ENCODE results near the gene LAMB1.

LAMB1 gene

DNA sequence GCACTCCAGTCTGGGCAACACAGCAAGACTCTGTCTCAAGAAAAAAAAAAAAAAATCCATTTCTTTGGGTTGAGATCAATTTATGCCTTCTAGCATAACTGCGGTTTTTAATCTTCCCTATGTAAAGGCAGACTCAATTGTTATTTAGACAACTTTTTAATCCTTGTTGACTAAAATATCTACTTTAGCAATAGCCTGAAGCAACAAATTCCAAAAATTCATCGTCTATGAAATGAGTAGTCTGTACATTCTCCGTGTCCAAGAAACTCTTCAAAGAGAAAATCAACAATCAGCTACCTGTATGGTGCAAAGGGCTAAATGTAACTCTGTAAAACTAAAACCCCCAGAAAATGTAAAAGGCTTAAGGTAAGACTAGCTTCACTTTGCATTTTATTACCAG is 22.8 kb downstream of the LAMB1 start:
- DNase-seq = no peak
- TF ChIP-seq POLR2A (IDR thresholded peaks at IDR 0.05; ENCODE audit: low read length) (no peak), GATA1 (IDR thresholded peaks at IDR 0.05; ENCODE audit: low read depth, low read length) (no peak)

- DNase-seq = no peak
- no peak for TF ChIP-seq POLR2A (IDR thresholded peaks at IDR 0.05; ENCODE audit: low read length)
- no peak for TF ChIP-seq GATA1 (IDR thresholded peaks at IDR 0.05; ENCODE audit: low read depth, low read length)
Observed at GRCh38 chr7:107978815-107979408, 24.0 kb downstream of the LAMB1 start.

GRCh38 chr7:107977048-107977447 is 25.9 kb downstream of the LAMB1 start:
- no peak for DNase-seq
- no peak for TF ChIP-seq GATA1 (IDR thresholded peaks at IDR 0.05; ENCODE audit: low read depth, low read length)
- TF ChIP-seq POLR2A (IDR thresholded peaks at IDR 0.05; ENCODE audit: low read length) = no peak

- no peak for TF ChIP-seq GATA1 (IDR thresholded peaks at IDR 0.05; ENCODE audit: low read depth, low read length)
- no peak for TF ChIP-seq POLR2A (IDR thresholded peaks at IDR 0.05; ENCODE audit: low read length)
- DNase-seq = no peak
Observed at GRCh38 chr7:107976620-107977019, 26.3 kb downstream of the LAMB1 start.

DNA sequence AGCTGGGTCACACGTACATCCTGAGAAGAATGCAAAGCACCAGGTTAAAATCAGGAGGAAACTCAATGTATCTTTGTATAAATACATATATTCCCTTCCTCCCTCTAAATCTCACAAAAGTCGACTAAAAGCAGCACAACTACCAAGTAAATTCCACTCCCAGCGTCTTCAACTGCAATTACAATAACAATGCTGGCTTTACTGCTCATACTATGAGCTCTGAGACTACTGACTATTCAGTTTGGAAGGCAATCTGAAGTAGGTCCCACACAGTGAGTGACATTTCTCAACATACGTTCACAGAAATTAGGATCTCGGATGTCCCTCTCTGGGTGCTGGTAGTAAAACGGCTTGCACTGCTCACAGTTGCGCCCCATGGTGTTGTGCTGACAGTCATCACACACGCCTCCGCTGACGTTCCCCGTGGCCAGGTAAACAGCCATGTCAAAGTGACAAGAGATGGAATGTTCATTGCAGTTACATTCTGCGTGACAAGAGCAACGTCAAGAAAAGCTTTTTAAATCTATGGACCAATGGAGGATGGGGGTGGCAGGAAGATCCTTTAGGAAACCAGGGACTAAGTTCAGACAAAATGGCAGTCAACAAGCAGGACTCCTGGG is 27.5 kb downstream of the LAMB1 start:
- TF ChIP-seq GATA1 (IDR thresholded peaks at IDR 0.05; ENCODE audit: low read depth, low read length) (no peak), POLR2A (IDR thresholded peaks at IDR 0.05; ENCODE audit: low read length) (no peak)
- DNase-seq = no peak

DNA sequence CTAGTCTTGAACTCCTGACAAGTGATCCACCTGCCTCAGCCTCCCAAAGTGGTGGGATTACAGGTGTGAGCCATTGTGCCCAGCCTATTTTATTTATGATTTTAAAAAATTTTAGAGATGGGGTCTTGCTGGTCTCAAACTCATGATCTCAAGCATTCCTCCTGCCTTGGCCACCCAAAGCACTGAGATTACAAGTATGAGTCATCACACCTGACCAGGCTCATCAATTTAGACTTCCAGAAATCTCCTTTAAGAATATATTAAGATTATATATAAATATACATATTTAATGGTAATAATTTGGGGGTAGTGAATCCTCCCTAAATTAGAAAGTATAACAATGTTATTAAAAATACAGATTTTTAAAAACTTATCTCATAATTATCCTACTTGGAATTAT is 29.1 kb downstream of the LAMB1 start:
- TF ChIP-seq GATA1 (IDR thresholded peaks at IDR 0.05; ENCODE audit: low read depth, low read length) = no peak
- no peak for TF ChIP-seq POLR2A (IDR thresholded peaks at IDR 0.05; ENCODE audit: low read length)
- no peak for DNase-seq

DNA sequence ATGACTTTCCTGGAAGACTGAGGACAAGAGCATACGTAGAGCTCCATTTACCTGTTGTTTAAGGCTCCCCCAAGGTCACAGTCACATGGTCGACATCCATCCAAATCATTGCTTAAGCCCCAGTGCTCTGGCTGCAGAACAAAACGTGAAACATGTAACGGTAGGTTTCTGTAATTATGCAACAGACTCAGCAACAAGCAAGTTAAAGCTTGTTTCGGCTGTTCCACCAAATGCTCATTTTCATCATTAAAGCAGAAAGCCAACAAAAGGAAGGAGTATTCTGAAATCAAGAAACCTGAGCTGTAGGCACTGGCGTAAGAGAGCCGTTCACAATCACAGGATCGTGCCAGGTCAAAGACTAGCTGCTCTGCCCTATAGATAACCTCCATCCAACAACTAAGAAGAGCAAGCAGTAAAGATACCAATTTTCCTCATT is 30.0 kb downstream of the LAMB1 start:
- TF ChIP-seq GATA1 (IDR thresholded peaks at IDR 0.05; ENCODE audit: low read depth, low read length) = no peak
- no peak for TF ChIP-seq POLR2A (IDR thresholded peaks at IDR 0.05; ENCODE audit: low read length)
- DNase-seq = no peak

GRCh38 chr7:107972075-107972482 is 30.9 kb downstream of the LAMB1 start:
- TF ChIP-seq POLR2A (IDR thresholded peaks at IDR 0.05; ENCODE audit: low read length) (no peak), GATA1 (IDR thresholded peaks at IDR 0.05; ENCODE audit: low read depth, low read length) (no peak)
- no peak for DNase-seq

DNA sequence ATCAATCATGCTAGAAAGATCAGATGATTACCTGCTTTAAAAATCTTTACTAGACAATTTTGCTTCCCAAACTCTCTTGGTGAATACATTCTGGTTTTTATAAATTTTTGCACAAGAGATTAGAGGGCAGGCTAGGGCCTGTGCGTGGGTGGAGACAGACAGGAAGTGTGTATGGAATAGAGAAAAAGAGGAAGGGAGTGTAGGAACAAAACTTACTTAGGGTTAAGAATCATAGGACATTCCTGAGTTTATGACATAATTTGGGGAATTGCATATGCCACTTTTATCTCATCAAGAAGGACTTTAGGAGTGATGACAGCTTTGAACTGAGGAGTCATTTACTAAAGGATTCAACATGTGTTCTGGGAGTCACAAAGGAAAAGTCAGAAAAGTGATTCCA is 31.3 kb downstream of the LAMB1 start:
- no peak for TF ChIP-seq GATA1 (IDR thresholded peaks at IDR 0.05; ENCODE audit: low read depth, low read length)
- TF ChIP-seq POLR2A (IDR thresholded peaks at IDR 0.05; ENCODE audit: low read length) = no peak
- no peak for DNase-seq

- TF ChIP-seq GATA1 (IDR thresholded peaks at IDR 0.05; ENCODE audit: low read depth, low read length) (no peak), POLR2A (IDR thresholded peaks at IDR 0.05; ENCODE audit: low read length) (no peak)
- no peak for DNase-seq
Observed at GRCh38 chr7:107971100-107971499, 31.9 kb downstream of the LAMB1 start.

- TF ChIP-seq POLR2A (IDR thresholded peaks at IDR 0.05; ENCODE audit: low read length) (no peak), GATA1 (IDR thresholded peaks at IDR 0.05; ENCODE audit: low read depth, low read length) (no peak)
- no peak for DNase-seq
Observed at GRCh38 chr7:107969856-107970255, 33.1 kb downstream of the LAMB1 start.

- TF ChIP-seq POLR2A (IDR thresholded peaks at IDR 0.05; ENCODE audit: low read length) = no peak
- TF ChIP-seq GATA1 (IDR thresholded peaks at IDR 0.05; ENCODE audit: low read depth, low read length) = no peak
- no peak for DNase-seq
Observed at GRCh38 chr7:107968449-107968848, 34.5 kb downstream of the LAMB1 start.

- no peak for DNase-seq
- TF ChIP-seq POLR2A (IDR thresholded peaks at IDR 0.05; ENCODE audit: low read length) (no peak), GATA1 (IDR thresholded peaks at IDR 0.05; ENCODE audit: low read depth, low read length) (no peak)
Observed at GRCh38 chr7:107967420-107967819, 35.5 kb downstream of the LAMB1 start.

- TF ChIP-seq POLR2A (IDR thresholded peaks at IDR 0.05; ENCODE audit: low read length) (no peak), GATA1 (IDR thresholded peaks at IDR 0.05; ENCODE audit: low read depth, low read length) (no peak)
- DNase-seq = no peak
Observed at GRCh38 chr7:107966711-107967110, 36.2 kb downstream of the LAMB1 start.

GRCh38 chr7:107964510-107964909 is 38.5 kb downstream of the LAMB1 start:
- DNase-seq = no peak
- TF ChIP-seq POLR2A (IDR thresholded peaks at IDR 0.05; ENCODE audit: low read length) (no peak), GATA1 (IDR thresholded peaks at IDR 0.05; ENCODE audit: low read depth, low read length) (no peak)

Data from erythroblast (primary cell).